Kidney epithelial cell (primary cell): ENCODE measurements around the gene G2E3. TPM values are rescaled to one million over a fixed set of nuclear protein-coding genes. Genes with fewer than 3 reads are reported as not detected.
"Not testable (repeated sequence)": the region's sequence is repeated elsewhere in the genome, so short reads cannot be mapped to it uniquely, and the experiment has no call there.

ENCODE experiments used
- DNase-seq: peaks from one replicate; pipeline ENCODE4 v3.0.0-alpha.2; 2010; ENCODE audit warnings: low read depth
- H3K27me3 ChIP-seq: 2 replicates; pipeline ENCODE4 v1.6.0; 2011; ENCODE audit warnings: low read length; ENCODE audit not compliant: control insufficient read depth, insufficient read depth
- H3K36me3 ChIP-seq: 2 replicates; pipeline ENCODE4 v1.5.1; 2011; ENCODE audit warnings: low read length; ENCODE audit not compliant: control insufficient read depth, insufficient read depth
- H3K4me3 ChIP-seq: 2 replicates; pipeline ENCODE4 v1.5.1; 2011; ENCODE audit warnings: low read depth, mild to moderate bottlenecking, control low read depth, low read length
- total RNA-seq: library from RNA; depleted of rRNA; stranded (reverse); fragments of >200 nt; gene quantifications from 2 replicates; pipeline ENCODE4 v1.2.3, GENCODE V29; 2015
- TF ChIP-seq, protein P1 (sequence below): IDR thresholded peaks from 2 replicates; pipeline ENCODE4 v1.5.1; 2011; ENCODE audit warnings: mild to moderate bottlenecking, moderate library complexity, low read length, control low read depth, inconsistent platforms; ENCODE audit not compliant: insufficient read depth, poor library complexity, severe bottlenecking

The G2E3 gene
- total RNA-seq, 1 donor from 2014 or later, result 8.7 TPM

DNA sequence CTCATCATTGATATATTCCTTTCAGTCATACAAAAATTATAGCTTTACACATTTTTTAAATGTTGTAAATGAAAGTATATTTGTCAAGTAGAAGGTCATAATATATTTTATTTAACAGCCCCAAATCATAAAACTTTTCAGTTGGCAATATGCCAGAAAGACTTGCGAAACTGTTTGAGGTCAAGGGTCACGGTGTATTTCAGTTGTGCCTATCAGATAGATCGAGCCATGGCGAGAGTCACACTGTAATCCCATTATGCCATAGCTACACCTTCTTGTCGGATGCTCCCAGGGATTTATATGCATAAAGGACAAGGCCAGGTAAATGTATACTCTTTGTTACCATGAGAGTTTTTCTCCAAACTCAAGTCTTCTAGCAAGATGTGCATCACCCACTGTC lies 26.7 kb upstream of the G2E3 start:
- Histone ChIP-seq H3K27me3 (no peaks in the 10 kb centered on the region), H3K4me3 (no peak overlapping the region), H3K36me3 (no peaks in the 10 kb centered on the region)
- TF ChIP-seq, protein P1, sequence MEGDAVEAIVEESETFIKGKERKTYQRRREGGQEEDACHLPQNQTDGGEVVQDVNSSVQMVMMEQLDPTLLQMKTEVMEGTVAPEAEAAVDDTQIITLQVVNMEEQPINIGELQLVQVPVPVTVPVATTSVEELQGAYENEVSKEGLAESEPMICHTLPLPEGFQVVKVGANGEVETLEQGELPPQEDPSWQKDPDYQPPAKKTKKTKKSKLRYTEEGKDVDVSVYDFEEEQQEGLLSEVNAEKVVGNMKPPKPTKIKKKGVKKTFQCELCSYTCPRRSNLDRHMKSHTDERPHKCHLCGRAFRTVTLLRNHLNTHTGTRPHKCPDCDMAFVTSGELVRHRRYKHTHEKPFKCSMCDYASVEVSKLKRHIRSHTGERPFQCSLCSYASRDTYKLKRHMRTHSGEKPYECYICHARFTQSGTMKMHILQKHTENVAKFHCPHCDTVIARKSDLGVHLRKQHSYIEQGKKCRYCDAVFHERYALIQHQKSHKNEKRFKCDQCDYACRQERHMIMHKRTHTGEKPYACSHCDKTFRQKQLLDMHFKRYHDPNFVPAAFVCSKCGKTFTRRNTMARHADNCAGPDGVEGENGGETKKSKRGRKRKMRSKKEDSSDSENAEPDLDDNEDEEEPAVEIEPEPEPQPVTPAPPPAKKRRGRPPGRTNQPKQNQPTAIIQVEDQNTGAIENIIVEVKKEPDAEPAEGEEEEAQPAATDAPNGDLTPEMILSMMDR, result no peak
- DNase-seq, result no peak

DNA sequence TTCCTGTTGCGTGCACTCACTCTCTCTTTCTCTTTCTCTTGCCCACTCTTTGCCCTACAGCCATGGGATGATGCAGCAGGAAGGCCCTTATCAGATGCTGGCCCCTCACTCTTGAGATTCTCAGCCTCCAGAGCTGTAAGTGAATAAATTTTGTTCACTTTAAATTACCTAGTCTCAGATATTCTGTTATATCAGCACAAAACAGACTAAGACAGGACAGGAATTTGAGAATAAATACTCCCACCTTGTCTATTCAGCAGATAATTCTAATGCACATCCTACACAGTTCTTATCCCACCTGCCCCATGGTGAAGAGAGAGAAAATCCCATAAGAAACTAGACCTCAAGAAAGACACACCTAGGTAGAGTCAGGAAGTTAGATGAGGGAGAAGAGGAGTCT lies 25.8 kb upstream of the G2E3 start:
- Histone ChIP-seq H3K4me3 (no peak overlapping the region), H3K36me3 (no peaks in the 10 kb centered on the region), H3K27me3 (no peaks in the 10 kb centered on the region)
- DNase-seq, result no peak
- TF ChIP-seq, protein P1, result no peak

DNA sequence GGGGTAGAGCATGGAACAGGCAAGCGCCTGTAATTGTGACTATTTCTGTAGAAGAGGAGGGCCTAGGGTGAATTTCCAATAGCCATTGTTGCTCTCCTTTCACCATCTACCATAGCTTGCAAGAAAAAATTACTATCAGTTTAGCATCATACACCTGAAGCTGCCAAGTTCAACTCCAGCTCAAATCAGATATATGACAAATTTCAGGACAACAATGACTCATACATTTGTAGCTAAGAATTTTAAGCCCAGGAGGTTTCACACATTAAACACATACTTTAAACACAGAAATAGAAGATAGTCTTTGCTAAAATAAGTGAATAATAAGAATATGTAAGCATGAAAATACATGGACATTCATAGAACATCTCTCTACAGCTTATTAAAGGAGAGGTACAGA lies 17.6 kb upstream of the G2E3 start:
- Histone ChIP-seq H3K27me3 (no peaks in the 10 kb centered on the region), H3K4me3 (no peak overlapping the region), H3K36me3 (no peaks in the 10 kb centered on the region)
- TF ChIP-seq, protein P1, result no peak
- DNase-seq, result no peak

DNA sequence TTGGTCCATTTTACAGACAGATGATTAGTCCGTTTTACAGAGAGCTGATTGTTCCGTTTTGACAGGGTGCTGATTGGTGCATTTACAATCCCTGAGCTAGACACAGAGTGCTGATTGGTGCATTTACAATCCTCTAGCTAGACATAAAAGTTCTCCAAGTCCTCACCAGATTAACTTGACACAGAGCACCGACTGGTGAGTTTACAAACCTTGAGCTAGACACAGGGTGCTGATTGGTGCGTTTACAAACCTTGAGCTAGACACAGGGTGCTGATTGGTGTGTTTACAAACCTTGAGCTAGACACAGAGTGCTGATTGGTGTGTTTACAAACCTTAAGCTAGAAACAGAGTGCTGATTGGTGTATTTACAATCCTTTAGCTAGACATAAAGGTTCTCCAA lies 12.2 kb upstream of the G2E3 start:
- H3K27me3 ChIP-seq, H3K4me3 ChIP-seq, DNase-seq, H3K36me3 ChIP-seq: not testable (repeated sequence)

DNA sequence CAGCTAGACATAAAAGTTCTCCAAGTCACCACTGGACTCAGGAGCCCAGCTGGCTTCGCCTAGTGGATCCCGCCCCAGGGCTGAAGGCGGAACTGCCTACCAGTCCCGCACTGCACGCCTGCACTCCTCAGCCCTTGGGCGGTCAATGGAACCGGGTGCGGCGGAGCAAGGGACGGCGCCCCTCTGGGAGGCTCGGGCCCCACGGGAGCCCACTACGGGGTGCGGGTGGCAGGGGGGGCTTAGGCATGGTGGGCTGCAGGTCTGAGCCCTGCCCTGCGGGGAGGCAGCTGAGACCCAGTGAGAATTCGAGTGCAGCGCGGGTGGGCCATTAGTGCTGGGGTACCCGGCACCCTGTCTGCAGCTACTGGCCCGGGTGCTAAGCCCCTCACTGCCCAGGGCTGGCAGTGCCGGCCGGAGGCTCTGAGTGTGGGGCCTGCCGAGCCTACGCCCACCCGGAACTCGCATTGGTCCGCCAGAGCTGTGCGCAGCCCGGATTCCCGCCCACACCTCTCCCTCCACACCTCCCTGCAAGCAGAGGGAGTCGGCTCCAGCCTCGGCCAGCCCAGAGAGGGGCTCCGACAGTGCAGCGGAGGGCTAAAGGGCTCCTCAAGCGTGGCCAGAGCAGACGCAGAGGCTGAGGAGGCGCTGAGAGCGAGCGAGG lies 11.4 kb upstream of the G2E3 start:
- H3K27me3 ChIP-seq, result no peaks in the 10 kb centered on the region
- no peaks in the 10 kb centered on the region for H3K36me3 ChIP-seq
- TF ChIP-seq, protein P1, result no peak
- no peak for DNase-seq
- H3K4me3 ChIP-seq, result no peak overlapping the region

DNA sequence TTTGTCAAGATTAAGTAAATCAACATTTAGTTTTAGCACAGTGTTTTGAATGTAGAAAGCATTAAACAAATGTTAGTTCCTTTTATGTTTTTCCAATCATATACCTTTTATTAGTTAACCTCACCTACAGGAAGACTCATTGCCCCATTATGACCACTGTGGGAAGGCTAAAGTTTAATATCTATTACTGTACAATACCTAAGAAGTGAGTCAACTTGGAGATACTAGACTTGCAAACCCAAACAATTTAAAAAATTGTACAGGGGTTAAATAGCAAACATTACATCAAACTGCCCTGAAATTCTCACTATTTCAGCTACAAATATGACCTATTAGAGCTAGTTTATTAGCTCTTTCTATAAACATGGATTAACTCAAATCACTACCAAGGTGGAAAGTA lies 8.6 kb upstream of the G2E3 start:
- H3K4me3 ChIP-seq, result no peak overlapping the region
- no peaks in the 10 kb centered on the region for H3K36me3 ChIP-seq
- H3K27me3 ChIP-seq, result no peaks in the 10 kb centered on the region
- TF ChIP-seq, protein P1, result no peak
- no peak for DNase-seq
